GM20000 (cell line): Measurements from ENCODE around the gene TERB1.
A peak's percentile ranks its signal among the peaks of the same experiment; 100 is the strongest.

ENCODE experiments used
- DNase-seq: peaks from one replicate; pipeline ENCODE4 v3.0.0; 2012; ENCODE audit warnings: low spot score
- TF ChIP-seq, protein P1 (sequence below): IDR thresholded peaks from 2 replicates; pipeline ENCODE4 v1.5.1; 2012; ENCODE audit warnings: mild to moderate bottlenecking, control low read depth; ENCODE audit errors: extremely low read depth, missing control alignments

The TERB1 gene

DNA sequence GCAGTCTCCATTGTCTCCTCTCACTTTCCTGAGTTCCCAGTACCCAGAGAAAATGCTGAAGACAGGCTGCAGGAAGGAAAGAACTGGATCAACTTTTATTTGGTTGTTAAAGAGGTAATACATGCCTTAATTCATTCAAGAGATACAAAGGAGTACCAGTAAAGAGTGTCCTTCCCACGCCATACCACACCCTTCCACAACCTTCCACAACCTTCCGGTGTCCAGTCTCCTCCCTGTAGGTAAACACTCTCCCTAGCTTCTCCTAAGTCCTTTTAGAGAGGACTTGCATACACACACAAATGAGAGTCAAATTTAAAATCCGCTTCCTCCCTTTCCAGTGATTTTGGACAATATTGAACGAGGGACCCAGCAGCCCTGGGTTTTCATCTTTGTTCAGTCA is 40.0 kb upstream of the TERB1 start:
- TF ChIP-seq, protein P1, sequence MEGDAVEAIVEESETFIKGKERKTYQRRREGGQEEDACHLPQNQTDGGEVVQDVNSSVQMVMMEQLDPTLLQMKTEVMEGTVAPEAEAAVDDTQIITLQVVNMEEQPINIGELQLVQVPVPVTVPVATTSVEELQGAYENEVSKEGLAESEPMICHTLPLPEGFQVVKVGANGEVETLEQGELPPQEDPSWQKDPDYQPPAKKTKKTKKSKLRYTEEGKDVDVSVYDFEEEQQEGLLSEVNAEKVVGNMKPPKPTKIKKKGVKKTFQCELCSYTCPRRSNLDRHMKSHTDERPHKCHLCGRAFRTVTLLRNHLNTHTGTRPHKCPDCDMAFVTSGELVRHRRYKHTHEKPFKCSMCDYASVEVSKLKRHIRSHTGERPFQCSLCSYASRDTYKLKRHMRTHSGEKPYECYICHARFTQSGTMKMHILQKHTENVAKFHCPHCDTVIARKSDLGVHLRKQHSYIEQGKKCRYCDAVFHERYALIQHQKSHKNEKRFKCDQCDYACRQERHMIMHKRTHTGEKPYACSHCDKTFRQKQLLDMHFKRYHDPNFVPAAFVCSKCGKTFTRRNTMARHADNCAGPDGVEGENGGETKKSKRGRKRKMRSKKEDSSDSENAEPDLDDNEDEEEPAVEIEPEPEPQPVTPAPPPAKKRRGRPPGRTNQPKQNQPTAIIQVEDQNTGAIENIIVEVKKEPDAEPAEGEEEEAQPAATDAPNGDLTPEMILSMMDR = no peak
- no peak for DNase-seq

DNA sequence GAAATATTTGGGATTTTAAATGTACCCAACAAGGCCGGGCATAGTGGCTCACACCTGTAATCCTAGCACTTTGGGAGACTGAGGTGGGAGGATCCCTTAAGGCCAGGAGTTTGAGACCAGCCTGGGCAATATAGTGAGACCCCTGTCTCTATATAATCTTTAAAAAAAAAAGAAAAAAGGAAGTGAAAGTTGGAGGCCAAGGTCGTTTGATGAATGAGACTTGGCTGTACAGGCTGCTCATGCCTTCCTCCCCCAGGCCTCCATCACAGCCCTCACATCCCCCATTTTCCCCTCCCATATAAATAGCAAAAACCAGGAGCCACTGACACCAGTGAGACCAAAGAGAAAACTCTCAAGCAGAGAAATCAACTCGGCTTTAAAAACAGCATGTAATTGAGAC is 39.5 kb upstream of the TERB1 start:
- DNase-seq = no peak

DNA sequence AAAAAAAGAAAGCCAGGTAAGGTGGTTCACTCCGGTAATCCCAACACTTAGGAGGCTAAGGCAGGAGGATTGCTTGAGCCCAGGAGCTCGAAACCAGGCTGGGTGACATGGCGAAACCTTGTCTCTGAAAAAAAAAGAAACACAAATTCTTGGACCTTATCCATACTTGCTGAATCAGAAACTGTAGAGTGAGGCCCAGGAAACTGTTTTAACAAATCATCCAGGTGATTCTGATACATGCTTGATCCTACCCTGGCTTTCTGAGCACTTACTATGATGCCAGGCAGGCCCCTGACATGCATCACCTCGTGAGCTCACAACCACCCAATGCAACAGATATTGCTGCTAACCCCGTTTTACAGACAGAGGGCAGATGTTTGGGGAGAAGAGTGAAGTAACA is 33.4 kb upstream of the TERB1 start:
- no peak for DNase-seq
- TF ChIP-seq, protein P1 = no peak

More for the DNA sequence above, 39.5 kb upstream of the TERB1 start:
- TF ChIP-seq, protein P1 = no peak

DNA sequence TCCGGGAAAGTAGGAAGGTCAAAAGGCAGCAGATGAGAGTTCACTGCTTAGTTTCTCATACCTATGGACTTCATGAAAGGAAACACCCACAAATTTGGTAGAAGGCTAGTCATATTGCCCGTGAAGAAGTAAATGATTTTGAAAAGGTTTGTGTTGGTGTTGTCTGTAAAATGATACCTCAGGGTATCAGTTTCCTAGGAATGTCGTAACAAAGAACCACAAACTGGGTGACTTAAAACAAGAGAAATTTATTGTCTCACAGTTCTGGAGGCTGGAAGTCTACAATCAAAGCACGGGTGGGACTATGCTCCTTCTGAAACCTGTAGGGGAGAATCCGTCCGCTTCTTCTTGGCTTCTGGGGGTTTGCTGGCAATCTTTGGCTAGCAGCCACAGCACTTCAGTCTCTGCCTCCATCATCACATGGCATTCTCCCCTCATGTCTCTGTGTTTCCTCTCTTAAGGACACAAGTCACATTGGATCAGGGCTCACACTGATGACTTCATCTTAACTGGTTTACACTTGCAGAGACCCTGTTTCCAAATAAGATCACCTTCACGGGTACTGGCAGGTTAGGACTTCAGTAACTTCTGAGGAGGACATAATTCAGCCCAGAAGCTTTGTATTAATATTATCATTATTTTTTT is 31.4 kb upstream of the TERB1 start:
- no peak for DNase-seq
- TF ChIP-seq, protein P1 = no peak

DNA sequence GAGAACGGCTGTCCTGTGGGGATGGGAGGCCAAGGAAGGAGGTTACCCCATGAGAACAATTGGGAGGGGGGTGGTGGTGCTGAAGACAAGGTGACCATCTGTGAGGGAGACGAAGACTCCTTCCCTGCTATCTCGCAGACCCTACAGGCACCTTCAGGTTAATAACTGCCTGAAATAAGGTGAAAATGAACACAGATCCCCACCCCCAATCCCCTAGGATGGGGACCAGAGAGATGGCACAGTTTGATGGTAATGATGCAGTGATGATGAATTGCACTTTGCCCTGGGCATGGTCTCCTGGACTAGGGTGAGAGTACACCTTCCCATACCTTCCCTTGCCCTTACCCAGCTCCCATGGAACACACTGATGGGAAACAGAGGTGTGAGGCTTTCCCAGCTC is 30.8 kb upstream of the TERB1 start:
- TF ChIP-seq, protein P1 = no peak
- DNase-seq = no peak

DNA sequence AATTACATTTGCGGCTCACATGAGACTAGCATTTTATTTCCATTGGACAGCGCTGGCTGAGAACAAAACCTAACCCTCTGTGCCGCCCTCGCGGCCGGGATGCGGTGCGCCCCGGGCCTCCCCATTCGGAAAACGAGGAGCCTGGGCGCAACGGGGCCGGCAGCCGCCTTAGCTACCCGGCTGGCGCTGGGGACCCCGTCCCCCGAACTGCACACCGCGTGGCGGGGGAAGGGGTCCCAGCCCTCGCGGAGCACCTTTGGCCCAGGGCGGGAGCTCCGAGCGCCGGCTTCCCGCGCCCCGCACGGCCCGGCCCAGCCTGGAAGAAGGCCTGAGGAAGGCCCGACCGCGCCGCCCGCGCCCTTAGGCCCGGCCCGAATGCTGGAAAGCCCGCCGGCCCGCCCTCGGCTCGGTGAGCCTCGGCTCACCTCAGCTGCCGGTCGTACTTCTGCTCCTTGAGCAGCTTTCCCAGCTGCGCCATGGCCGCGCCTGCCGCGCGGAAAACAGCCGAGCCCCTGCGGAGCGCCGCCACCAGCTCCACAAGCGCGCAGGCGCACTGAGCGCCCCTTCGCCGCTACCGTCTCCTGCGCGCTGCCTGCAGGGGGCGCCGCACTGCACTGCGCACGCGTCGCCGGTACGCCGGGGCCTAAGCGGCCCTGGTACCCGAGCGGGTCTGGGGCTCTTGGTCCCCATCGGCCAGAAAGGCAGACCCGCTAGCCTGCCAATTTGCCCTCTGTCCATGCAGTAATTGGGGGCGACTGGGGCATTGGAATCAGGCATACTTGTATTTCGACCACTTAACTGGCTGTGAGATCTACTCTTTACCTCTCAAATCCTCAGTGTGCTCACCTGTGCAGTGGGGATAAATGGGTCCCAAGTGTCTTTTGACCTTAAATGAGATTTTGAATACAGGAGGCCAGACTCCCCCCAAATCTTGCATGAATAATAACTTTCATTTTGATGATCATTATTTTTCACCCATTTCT is 29.3 kb upstream of the TERB1 start, which contains the start of gene NAE1:
TSS of gene NAE1 (minus strand) at position 555 of the 983 bp plus-strand sequence. CDS start at position 478, 77 bp downstream.
- DNase-seq = peak; percentile 97
- TF ChIP-seq, protein P1 = peak; percentile 100

DNA sequence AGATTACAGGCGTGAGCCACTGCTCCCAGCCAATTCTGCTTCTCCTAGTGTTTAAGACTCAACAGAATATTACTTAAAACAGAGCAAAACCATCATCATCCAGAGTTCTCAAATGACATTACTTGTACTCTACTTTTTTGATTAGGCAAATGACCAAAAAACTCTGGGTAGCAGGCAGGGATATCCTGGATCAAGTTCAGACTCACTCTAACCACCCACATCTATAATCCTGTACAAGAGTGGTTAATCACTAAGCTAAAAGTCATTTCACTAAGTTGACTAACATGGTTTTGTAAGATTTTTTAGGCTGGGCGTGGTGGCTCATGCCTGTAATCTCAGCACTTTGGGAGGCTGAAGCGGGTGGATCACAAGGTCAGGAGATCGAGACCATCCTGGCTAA is 22.6 kb upstream of the TERB1 start:
- no peak for DNase-seq
- TF ChIP-seq, protein P1 = no peak
